GM23248 (cell line): ENCODE data around the gene PPBP.

Source experiments
- EZH2 ChIP-seq: fragments of 200-600 bp; sonication (generic); IDR thresholded peaks from 2 replicates; pipeline ENCODE4 v1.6.1; 2018; ENCODE audit warnings: antibody characterized with exemption, mild to moderate bottlenecking; ENCODE audit not compliant: insufficient read depth, poor library complexity, severe bottlenecking
- EZH2phosphoT487 ChIP-seq: fragments of 200-600 bp; sonication (generic); IDR thresholded peaks from 2 replicates; pipeline ENCODE4 v1.6.1; 2018; ENCODE audit warnings: antibody characterized with exemption, moderate library complexity, mild to moderate bottlenecking, low read depth; ENCODE audit not compliant: insufficient read depth

GRCh38 chr4:74004668-74005067 lies 16.7 kb upstream of the PPBP start:
- TF ChIP-seq EZH2phosphoT487: no peak
- TF ChIP-seq EZH2: no peak
